ENCODE data around the gene NTPCR.

NTPCR gene

DNA sequence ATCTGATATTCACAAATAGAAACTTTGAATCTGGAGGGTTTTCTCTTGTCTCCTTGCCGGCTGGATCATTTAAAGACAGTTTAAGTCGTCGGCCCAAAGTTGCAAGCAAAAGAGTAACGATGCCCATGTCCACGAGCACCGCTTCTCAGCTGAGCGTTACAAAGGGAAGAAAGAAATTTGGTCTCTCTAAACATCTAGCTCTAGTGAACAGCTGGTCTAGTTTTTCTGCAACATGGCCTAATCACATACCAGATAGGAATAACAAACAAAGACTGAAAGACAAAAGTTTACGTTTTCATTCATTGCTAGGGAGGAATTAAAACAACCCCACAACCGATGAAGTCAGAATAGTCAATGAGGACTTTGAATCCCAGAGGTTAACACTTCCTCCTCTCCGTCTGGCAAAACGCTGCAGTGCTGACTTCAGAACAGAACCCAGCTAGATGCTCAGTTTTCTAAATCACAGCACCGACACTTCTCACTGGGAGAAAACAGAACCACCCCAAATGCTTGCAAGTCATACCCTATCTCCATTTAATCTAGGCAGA, 69.4 kb downstream of the NTPCR start:
- DNase-seq, result no peak

DNA sequence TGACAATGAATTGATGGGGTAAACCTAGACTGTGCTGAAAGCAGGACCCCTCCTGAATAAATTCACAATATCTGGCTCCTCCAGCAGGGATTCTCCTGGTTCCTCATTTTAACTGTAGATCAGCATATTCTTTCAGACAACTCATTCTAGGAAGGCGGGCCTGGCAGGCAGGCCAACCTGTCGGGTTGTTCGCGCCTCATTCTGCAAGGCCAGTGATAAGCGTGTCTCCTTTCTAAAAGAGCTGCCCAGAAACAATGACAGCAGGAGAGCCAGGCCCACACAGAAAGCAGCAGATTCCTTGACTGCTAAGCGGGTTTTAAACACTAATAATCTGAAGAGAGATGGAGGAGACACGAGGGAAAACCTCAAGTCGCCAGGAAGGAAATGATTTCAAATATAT, 70.0 kb downstream of the NTPCR start:
- no peak for DNase-seq

DNA sequence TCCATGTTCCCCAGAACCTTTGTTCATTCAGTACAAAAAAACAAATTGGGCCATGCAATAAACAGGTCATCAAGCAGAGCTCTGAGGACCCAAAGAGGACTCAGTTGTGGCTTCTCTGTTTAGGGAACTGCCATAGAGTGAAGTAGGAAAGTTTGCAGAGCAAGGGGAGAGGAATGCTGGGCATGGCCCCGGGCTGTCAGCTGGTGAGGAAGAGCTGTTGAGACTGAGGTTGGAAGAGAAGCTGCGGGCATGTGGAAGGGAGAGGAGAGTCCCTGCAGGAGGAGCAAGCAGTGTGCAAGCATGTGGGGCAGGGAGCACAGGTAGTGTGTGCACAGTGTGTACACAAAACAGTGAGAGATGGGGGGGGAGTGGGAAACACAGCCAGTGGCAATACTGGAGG, 71.8 kb downstream of the NTPCR start:
- no peak for DNase-seq

DNA sequence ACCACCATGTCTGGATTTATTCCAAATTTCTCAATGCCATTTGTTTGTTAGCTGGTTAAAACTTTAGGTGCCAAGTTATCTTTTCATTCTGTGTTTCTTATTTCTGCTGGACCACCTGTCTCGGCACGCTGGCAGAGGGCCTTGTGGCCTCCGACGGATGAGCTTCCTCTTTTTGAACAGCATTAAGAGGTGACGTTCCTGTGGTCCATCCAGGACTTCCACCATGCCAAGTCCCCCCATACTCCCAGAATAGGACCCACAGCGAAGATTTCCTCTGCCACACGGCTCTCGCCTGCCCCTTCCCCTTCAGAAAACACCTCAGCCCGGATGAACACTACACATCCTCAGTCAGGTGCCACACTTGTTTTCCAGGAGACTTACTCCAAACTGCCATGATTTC, 73.8 kb downstream of the NTPCR start:
- no peak for DNase-seq

DNA sequence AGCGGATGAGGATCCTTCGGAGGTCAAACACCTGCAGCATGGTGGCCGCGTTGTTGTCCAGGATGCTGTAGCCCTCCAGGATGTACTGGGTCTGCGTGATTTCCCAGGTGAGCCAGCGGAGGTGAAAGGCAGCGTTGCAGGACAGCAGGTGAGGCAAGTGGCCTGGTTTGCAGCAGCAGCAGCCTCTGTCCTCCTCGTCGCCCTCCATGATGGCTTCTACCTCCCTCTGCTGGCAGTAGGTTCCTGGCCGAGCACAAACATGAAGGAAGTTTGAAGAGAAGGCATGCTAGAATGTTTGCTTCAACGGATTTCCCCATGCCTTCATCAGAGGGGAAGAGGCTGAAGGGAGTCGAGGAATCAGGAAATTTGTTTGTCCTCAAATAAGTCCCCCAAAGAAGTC, 74.7 kb downstream of the NTPCR start:
- DNase-seq, result peak; percentile 12

DNA sequence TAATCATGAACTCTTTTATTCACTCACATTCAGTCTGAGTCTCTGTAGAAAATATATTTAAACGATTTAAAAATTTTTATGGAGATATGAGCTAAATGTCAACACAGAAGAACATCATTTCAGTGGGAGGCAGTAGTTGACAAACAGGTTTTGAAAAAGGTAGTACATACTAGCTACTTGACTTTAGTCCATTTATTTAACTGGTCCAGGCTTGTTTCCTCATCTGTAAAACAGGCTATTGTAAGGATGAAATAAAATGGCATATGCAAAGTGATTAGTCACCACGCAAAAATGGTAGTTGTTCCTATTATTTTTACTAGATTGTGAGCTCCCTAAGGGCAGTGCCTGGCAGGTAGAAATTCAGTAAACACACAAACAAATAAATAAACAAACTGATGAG, 75.2 kb downstream of the NTPCR start:
- DNase-seq, result no peak

DNA sequence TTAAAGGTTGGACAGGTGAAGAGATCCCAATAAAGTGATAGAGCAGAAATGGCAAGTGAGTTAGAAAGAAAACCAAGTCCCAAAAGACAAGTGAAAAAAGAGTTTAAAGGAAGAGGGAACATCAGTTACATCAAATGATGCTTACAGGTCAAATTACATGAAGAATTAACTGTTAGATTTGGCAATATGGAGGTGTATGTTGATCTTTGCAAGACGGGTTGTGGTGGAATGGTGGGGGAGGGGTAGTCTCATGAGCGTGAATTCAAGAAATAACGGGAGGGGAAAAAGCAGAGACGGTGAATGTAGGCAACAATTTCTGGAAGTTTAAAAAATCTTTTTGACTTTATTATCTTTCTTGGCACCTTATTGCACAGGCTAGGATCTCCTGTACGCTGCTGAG, 76.6 kb downstream of the NTPCR start:
- DNase-seq, result no peak

DNA sequence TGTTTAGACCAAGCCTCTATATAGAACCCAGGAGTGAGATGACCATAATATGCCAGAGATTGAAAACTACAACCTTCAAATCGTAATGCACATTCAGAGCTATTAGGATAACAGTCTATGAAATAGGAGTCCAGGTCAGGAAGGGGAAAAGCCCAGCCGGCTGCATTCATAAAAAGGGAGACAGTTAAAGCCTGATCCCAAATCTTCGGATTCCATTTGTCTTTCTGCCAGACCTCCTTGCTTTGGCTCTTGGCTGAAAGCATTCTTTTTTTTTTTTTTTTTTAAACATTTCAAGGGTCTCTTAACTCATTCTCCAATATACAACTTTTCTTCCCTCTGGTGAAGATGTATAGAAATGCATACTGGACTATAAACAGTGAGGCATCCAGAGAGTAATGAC, 81.1 kb downstream of the NTPCR start:
- no peak for DNase-seq

DNA sequence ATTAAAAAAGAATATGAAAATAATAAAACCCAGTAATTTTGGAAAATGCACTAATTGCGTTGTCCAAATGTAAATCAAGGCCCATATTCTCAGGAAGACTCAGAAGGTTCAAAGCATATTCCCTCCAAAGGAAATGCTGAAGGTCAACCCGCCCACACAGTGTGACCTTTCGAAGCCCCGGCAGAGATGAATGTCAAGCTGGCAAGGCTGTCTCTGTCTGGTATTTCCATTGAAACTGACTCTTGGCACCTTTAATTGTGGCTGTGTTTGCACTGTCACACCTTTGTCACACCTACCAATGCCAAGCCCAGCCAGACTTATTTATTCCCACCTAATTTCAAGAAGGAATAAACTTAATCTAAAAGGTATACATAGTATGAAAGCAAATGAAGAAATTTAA, 82.5 kb downstream of the NTPCR start:
- no peak for DNase-seq

DNA sequence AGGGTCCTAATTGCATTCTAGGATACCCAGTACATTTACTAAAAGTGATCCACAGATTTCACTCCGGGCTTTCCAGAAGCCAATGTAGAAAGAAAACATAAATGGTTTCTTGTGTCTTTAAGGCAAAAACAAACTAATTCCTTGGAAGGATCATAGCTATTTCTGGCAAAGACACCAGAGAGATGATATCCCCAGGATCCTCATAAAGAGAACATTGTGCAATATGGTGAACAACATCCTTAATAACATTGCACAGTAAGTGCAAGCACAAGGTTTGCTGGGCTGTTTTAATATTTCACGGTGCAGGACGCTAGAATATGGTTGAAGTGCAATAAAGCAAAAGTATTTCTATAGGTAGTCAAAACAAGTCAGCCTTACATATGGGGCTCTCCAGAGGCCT, 83.0 kb downstream of the NTPCR start:
- no peak for DNase-seq
